Measurements from ENCODE around the gene ATPAF2. TPM values are rescaled to one million over a fixed set of nuclear protein-coding genes. Genes with fewer than 3 reads are reported as not detected.

The ATPAF2 gene
- total and polyA plus RNA-seq, 2 donors (not counting 3 experiments of a cell fraction or from before 2014, with no cell fraction given), result 23.2 to 35.7 TPM

DNA sequence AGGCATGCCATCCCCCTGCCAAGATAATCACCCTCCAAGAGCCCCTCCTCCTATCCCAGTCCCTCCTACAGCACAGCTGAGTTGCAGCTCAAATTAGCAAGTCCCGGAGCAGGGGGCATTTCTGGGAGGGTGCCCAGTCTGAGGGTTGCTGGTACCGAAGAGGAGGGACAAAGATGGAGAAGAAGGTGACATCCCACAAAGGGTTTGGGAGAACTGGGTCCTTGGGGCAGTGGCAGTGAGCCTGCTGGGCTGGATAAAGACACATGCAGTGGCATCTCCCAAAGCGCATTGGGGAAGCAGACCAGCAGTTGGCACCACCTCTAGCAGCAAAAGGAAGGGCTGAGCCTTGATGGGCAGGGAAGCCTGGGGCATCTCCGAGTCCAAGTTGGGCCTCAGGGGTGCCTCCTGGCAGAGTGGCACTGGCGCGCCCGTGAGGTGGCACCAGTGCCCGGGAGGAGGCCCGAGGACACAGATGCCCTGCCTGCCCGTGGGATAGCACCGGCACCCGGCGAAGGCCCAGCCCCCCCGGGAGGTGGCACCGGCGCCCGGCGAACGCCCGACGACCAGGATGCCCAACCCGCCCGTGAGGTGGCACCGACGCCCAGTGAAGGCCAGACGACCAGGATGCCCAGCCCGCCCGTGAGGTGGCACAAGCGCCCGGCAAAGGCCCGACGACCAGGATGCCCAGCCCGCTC is 67.4 kb downstream of the ATPAF2 start:
- Histone ChIP-seq H3K9me1 (replicated peaks; ENCODE audit: control insufficient read depth, extremely low read depth, insufficient read depth, low read length) (no peaks in the 10 kb centered on the region), H3K36me3 (ENCODE audit: control insufficient read depth in 2 of 2, extremely low read depth in 1 of 2, insufficient read depth in 2 of 2, low read length in 2 of 2) (no peaks in the 10 kb centered on the region), H4K20me1 (replicated peaks; ENCODE audit: control insufficient read depth, extremely low read depth, insufficient read depth, low read length) (peaks cover 3% of the 10 kb centered on the region), H2AFZ (ENCODE audit: low read depth, low read length) (peak overlapping the region; percentile 77), H3K27ac (ENCODE audit: insufficient read depth, low read depth, low read length) (peak overlapping the region; percentile 42), H3K9me3 (replicated peaks; ENCODE audit: control insufficient read depth, insufficient read depth, low read length) (no peaks in the 10 kb centered on the region), H3K9ac (replicated peaks; ENCODE audit: extremely low read depth, insufficient read depth, low read length) (peak overlapping the region; percentile 83), H3K4me1 (ENCODE audit: control insufficient read depth, extremely low read depth, insufficient read depth, low read length) (peaks cover 17% of the 10 kb centered on the region), H3K27me3 (ENCODE audit: control insufficient read depth in 2 of 2, insufficient read depth in 2 of 2, low read length in 2 of 2) (no peaks in the 10 kb centered on the region), H3K4me3 (replicated peaks in 1 of 3; ENCODE audit: insufficient read depth in 1 of 3, low read depth in 1 of 3, low read length in 3 of 3) (peak overlapping the region; percentile 70 to 82 (median 79)), H3K79me2 (ENCODE audit: control insufficient read depth, insufficient read depth, low read length) (peaks cover 22% of the 10 kb centered on the region), H3K4me2 (ENCODE audit: insufficient read depth, low read length) (peak overlapping the region; percentile 87)
- CTCF ChIA-PET, result interaction anchor here (1.0 to 3.0 kb wide), 8 partner anchors 11 to 80 kb away, joined by 4 to 21 read pairs (median 5); no protein-coding TSS in a partner anchor
- intact Hi-C loops (cut with micrococcal nuclease), result loop anchor here (1.0 to 2.0 kb wide), 5 partner anchors 13 to 80 kb away; partner anchors contain the start of genes ATPAF2 and GID4
- dilution Hi-C loops (cut with MboI; ENCODE audit: extremely low pct_ligation_motif_present, low sequenced_read_pairs), result no loop called here
- no TSS peak for BruUV-seq (replicated peaks)
- POLR2A ChIA-PET, result interaction anchor here (1.1 kb wide), 1 partner anchor 52 kb away, joined by 3 read pairs; no protein-coding TSS in a partner anchor
- FAIRE-seq, result no peak
- TF ChIP-seq MAX (IDR thresholded peaks at IDR 0.05; ENCODE audit: insufficient read depth, insufficient read length) (no peak), MYC (IDR thresholded peaks at IDR 0.05; ENCODE audit: low read depth, low read length) (no peak)
- TF ChIP-seq, protein P1, sequence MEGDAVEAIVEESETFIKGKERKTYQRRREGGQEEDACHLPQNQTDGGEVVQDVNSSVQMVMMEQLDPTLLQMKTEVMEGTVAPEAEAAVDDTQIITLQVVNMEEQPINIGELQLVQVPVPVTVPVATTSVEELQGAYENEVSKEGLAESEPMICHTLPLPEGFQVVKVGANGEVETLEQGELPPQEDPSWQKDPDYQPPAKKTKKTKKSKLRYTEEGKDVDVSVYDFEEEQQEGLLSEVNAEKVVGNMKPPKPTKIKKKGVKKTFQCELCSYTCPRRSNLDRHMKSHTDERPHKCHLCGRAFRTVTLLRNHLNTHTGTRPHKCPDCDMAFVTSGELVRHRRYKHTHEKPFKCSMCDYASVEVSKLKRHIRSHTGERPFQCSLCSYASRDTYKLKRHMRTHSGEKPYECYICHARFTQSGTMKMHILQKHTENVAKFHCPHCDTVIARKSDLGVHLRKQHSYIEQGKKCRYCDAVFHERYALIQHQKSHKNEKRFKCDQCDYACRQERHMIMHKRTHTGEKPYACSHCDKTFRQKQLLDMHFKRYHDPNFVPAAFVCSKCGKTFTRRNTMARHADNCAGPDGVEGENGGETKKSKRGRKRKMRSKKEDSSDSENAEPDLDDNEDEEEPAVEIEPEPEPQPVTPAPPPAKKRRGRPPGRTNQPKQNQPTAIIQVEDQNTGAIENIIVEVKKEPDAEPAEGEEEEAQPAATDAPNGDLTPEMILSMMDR (IDR thresholded peaks at IDR 0.05; ENCODE audit: extremely low read depth in 1 of 2, insufficient read depth in 1 of 2, low read depth in 1 of 2, low read length in 2 of 2), result no peak
- DNase-seq (ENCODE audit: low read depth, low spot score), result peak; percentile 21

All from endothelial cell of umbilical vein (primary cell).